A172 (cell line): ENCODE measurements around the gene NHERF2. TPM values are rescaled to one million over a fixed set of nuclear protein-coding genes. Genes with fewer than 3 reads are reported as not detected.

Source experiments
- DNase-seq: peaks from one replicate; pipeline ENCODE4 v3.0.0-alpha.2; 2015; ENCODE audit warnings: low spot score
- total RNA-seq: library from RNA; depleted of rRNA; stranded (reverse); fragments of >200 nt; shearing (Covaris generic); gene quantifications from 2 replicates; pipeline ENCODE4 v1.2.3, GENCODE V29; 2014; rRNA removed

NHERF2 gene
- 124 and 154 TPM in 2 replicates for total RNA-seq

- DNase-seq = no peak
Observed at GRCh38 chr16:2026461-2027023, at the start of gene NHERF2. Gene NHERF2 (plus strand): TSS chr16:2026902. CDS start chr16:2027006, 104 bp downstream.

- no peak for DNase-seq
Observed at GRCh38 chr16:1976951-1977874, 49.5 kb upstream of the NHERF2 start.

GRCh38 chr16:1977875-1978268, 48.8 kb upstream of the NHERF2 start:
- no peak for DNase-seq

GRCh38 chr16:1978476-1979120, 48.1 kb upstream of the NHERF2 start:
- DNase-seq = no peak

- DNase-seq = no peak
Observed at GRCh38 chr16:1979271-1980029, 47.3 kb upstream of the NHERF2 start.

GRCh38 chr16:1980030-1980769, 46.5 kb upstream of the NHERF2 start:
- no peak for DNase-seq

- no peak for DNase-seq
Observed at GRCh38 chr16:1980770-1981087, 46.0 kb upstream of the NHERF2 start.

- DNase-seq = no peak
Observed at GRCh38 chr16:1981398-1981836, 45.3 kb upstream of the NHERF2 start, which contains the start of gene NOXO1. Gene NOXO1 (minus strand): TSS chr16:1981469. CDS start chr16:1981179, 290 bp downstream.

- DNase-seq = no peak
Observed at GRCh38 chr16:1982013-1982433, 44.7 kb upstream of the NHERF2 start.

GRCh38 chr16:1982991-1983543, 43.6 kb upstream of the NHERF2 start:
- no peak for DNase-seq

- DNase-seq = peak; percentile 77
Observed at GRCh38 chr16:1983544-1984346, 43.0 kb upstream of the NHERF2 start, which contains the start of gene GFER. Gene GFER (plus strand): TSS chr16:1984193. CDS start chr16:1984219, 26 bp downstream.

- no peak for DNase-seq
Observed at GRCh38 chr16:1984347-1985225, 42.1 kb upstream of the NHERF2 start.

GRCh38 chr16:1985466-1986150, 41.1 kb upstream of the NHERF2 start:
- DNase-seq = no peak

GRCh38 chr16:1987198-1987597, 39.5 kb upstream of the NHERF2 start:
- no peak for DNase-seq

GRCh38 chr16:1989209-1990100, 37.2 kb upstream of the NHERF2 start, which contains the start of gene SYNGR3:
Gene SYNGR3 (plus strand): TSS chr16:1989970. CDS start chr16:1990103, 133 bp downstream.
- DNase-seq = no peak

GRCh38 chr16:1990101-1990350, 36.7 kb upstream of the NHERF2 start:
- DNase-seq = no peak
